Tibial nerve (tissue), 4 donors: ENCODE measurements around the gene LINGO1.

Experiments used
- CTCF ChIP-seq, 5 experiments: fragments of 200-600 bp in 3 of 5; fragments of 450-650 bp in 2 of 5; sonication (generic) in 3 of 5; IDR thresholded peaks; one replicate each; pipeline ENCODE4 v1.5.1; 2016 to 2019; ENCODE audit warnings: antibody characterized with exemption in 5 of 5, mild to moderate bottlenecking in 3 of 5, moderate library complexity in 2 of 5
- EP300 ChIP-seq, 2 donors: sonication (generic); formaldehyde crosslinking; IDR thresholded peaks; one replicate each; pipeline ENCODE4 v1.6.1; 2017; ENCODE audit warnings: antibody characterized with exemption in 2 of 2, mild to moderate bottlenecking in 1 of 2
- POLR2A ChIP-seq, 2 donors: fragments of 450-650 bp; IDR thresholded peaks; one replicate each; pipeline ENCODE4 v1.6.1; 2017; ENCODE audit warnings: antibody characterized with exemption in 2 of 2, mild to moderate bottlenecking in 2 of 2, moderate library complexity in 2 of 2

DNA sequence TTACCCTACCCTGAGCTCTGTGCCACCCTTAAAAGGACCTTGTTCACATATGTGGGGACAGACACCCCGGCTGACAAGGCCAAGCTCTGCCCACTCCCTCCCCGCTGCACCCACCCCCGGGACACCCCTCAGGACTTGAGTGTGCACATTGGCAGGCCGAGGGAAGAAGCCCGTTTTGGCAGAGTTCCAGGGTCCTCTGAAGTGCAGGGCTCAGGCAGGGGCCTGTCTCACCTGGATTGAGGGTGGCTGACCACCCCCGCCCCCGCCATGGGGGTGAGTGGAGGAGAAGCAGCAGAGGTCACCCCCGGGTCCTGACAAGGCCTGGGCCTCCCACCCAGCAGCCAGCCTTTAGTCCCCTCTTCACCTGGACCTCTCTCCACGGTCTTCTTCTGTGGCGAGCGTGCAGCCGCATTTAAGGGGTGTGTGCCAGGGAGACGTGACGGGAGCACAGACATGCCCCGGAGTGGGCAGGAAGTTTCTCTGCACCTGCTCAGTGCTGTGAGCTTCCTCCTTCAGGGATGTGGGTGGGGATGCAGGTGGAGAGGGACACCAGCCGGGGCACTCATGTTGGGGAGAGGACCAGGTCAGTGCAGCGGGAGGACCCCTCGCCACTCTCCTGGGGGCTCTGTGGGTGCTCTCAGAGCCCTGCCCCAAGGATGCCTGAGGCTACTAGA lies 50.7 kb downstream of the LINGO1 start:
- TF ChIP-seq EP300 (IDR thresholded peaks at IDR 0.05) (no peak), CTCF (IDR thresholded peaks at IDR 0.05) (no peak), POLR2A (IDR thresholded peaks at IDR 0.05) (no peak)
